Right lobe of liver (tissue), 4 donors: ENCODE data around the gene FSD2.

Source experiments
- POLR2A ChIP-seq: fragments of 450-650 bp; IDR thresholded peaks from one replicate; pipeline ENCODE4 v1.6.1; 2017; ENCODE audit warnings: antibody characterized with exemption, mild to moderate bottlenecking
- TF ChIP-seq, protein P1 (sequence below), 4 donors: fragments of 200-600 bp in 3 of 4; fragments of 450-650 bp in 1 of 4; IDR thresholded peaks; one replicate each; pipeline versions ENCODE4 v1.5.1 to v1.8.0; 2016 to 2022; ENCODE audit warnings: antibody characterized with exemption in 4 of 4, mild to moderate bottlenecking in 2 of 4
- donor health status: DM: no; HTN: no; CAD: no.
- donor health status: DM: no; HTN: no; CAD: no.
- donor health status: DM: no; HTN: yes; CAD: no.

DNA sequence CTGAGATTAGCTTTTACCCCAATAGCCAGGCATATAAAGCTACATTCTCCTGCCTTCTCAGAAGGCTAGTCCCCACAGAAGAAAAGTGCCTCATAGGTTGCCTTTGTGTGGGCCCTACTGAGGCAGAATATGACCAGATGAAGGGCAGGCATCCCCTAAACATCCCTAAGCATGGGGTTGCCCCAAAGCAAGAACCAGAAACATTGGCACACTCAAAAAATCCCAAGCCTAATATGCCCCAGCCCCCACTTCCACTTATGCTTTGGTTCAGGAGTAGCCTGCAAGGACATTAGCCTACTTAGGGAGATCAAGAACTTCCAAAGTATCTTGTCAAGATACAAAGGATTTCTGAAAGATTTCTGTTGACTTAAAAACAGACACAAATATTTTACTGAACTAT, 33.3 kb upstream of the FSD2 start:
- TF ChIP-seq, protein P1, sequence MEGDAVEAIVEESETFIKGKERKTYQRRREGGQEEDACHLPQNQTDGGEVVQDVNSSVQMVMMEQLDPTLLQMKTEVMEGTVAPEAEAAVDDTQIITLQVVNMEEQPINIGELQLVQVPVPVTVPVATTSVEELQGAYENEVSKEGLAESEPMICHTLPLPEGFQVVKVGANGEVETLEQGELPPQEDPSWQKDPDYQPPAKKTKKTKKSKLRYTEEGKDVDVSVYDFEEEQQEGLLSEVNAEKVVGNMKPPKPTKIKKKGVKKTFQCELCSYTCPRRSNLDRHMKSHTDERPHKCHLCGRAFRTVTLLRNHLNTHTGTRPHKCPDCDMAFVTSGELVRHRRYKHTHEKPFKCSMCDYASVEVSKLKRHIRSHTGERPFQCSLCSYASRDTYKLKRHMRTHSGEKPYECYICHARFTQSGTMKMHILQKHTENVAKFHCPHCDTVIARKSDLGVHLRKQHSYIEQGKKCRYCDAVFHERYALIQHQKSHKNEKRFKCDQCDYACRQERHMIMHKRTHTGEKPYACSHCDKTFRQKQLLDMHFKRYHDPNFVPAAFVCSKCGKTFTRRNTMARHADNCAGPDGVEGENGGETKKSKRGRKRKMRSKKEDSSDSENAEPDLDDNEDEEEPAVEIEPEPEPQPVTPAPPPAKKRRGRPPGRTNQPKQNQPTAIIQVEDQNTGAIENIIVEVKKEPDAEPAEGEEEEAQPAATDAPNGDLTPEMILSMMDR (IDR thresholded peaks at IDR 0.05): no peak
- TF ChIP-seq POLR2A: no peak
